GM23338 (cell line): ENCODE results near the gene ALAD.

Experiments used
- CREB1 ChIP-seq: fragments of 250-450 bp; sonication (Bioruptor Pico); IDR thresholded peaks from 2 replicates; pipeline ENCODE4 v1.5.0; 2020; ENCODE audit warnings: low read depth, mild to moderate bottlenecking, moderate library complexity
- ETS1 ChIP-seq: IDR thresholded peaks from 2 replicates; pipeline ENCODE4 v1.6.1; 2016; ENCODE audit warnings: antibody characterized with exemption
- EZH2 ChIP-seq: fragments of 200-600 bp; sonication (generic); IDR thresholded peaks from one replicate; pipeline ENCODE4 v1.8.0; 2017; ENCODE audit warnings: antibody characterized with exemption, mild to moderate bottlenecking, low read depth; ENCODE audit not compliant: unreplicated experiment
- EZH2phosphoT487 ChIP-seq: fragments of 200-600 bp; sonication (generic); IDR thresholded peaks from one replicate; pipeline ENCODE4 v1.8.1; 2018; ENCODE audit warnings: antibody characterized with exemption; ENCODE audit not compliant: unreplicated experiment
- JUNB ChIP-seq: IDR thresholded peaks from one replicate; pipeline ENCODE4 v1.6.1; 2016; ENCODE audit warnings: antibody characterized with exemption; ENCODE audit not compliant: unreplicated experiment
- NANOG ChIP-seq: IDR thresholded peaks from 2 replicates; pipeline ENCODE4 v1.6.1; 2016; ENCODE audit warnings: antibody characterized with exemption, borderline replicate concordance
- POLR2AphosphoS5 ChIP-seq: IDR thresholded peaks from 2 replicates; pipeline ENCODE4 v1.6.1; 2016; ENCODE audit warnings: antibody characterized with exemption, low read depth
- STAT1 ChIP-seq: IDR thresholded peaks from one replicate; pipeline ENCODE4 v1.6.1; 2016; ENCODE audit warnings: antibody characterized with exemption; ENCODE audit not compliant: unreplicated experiment
- ZNF114 ChIP-seq: fragments of 250-450 bp; sonication (Bioruptor Pico); IDR thresholded peaks from 2 replicates; pipeline ENCODE4 v1.5.0; 2020; ENCODE audit warnings: mild to moderate bottlenecking, moderate library complexity
- ZNF331 ChIP-seq: fragments of 250-450 bp; sonication (Bioruptor Pico); IDR thresholded peaks from 2 replicates; pipeline ENCODE4 v1.5.0; 2020; ENCODE audit warnings: low read depth, mild to moderate bottlenecking, moderate library complexity
- TF ChIP-seq, protein P1 (sequence below), 2 experiments: fragments of 200-600 bp in 1 of 2; sonication (generic) in 1 of 2; conservative IDR thresholded peaks; 2 replicates each; pipeline versions ENCODE4 v1.5.1 to v1.6.1; 2016 to 2017; ENCODE audit warnings: antibody characterized with exemption in 2 of 2, low read depth in 2 of 2, mild to moderate bottlenecking in 2 of 2, moderate library complexity in 1 of 2
- TF ChIP-seq, protein P2 (sequence below): IDR thresholded peaks from one replicate; pipeline ENCODE4 v1.6.1; 2018; ENCODE audit warnings: antibody characterized with exemption; ENCODE audit not compliant: unreplicated experiment
- TF ChIP-seq, protein P3 (sequence below): fragments of 250-450 bp; sonication (Bioruptor Pico); IDR thresholded peaks from 2 replicates; pipeline ENCODE4 v1.5.0; 2020; ENCODE audit warnings: mild to moderate bottlenecking, moderate library complexity

- TF ChIP-seq, protein P1, sequence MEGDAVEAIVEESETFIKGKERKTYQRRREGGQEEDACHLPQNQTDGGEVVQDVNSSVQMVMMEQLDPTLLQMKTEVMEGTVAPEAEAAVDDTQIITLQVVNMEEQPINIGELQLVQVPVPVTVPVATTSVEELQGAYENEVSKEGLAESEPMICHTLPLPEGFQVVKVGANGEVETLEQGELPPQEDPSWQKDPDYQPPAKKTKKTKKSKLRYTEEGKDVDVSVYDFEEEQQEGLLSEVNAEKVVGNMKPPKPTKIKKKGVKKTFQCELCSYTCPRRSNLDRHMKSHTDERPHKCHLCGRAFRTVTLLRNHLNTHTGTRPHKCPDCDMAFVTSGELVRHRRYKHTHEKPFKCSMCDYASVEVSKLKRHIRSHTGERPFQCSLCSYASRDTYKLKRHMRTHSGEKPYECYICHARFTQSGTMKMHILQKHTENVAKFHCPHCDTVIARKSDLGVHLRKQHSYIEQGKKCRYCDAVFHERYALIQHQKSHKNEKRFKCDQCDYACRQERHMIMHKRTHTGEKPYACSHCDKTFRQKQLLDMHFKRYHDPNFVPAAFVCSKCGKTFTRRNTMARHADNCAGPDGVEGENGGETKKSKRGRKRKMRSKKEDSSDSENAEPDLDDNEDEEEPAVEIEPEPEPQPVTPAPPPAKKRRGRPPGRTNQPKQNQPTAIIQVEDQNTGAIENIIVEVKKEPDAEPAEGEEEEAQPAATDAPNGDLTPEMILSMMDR (conservative IDR thresholded peaks at IDR 0.05; ENCODE audit: low read depth in 2 of 2): no peak
- TF ChIP-seq, protein P2, sequence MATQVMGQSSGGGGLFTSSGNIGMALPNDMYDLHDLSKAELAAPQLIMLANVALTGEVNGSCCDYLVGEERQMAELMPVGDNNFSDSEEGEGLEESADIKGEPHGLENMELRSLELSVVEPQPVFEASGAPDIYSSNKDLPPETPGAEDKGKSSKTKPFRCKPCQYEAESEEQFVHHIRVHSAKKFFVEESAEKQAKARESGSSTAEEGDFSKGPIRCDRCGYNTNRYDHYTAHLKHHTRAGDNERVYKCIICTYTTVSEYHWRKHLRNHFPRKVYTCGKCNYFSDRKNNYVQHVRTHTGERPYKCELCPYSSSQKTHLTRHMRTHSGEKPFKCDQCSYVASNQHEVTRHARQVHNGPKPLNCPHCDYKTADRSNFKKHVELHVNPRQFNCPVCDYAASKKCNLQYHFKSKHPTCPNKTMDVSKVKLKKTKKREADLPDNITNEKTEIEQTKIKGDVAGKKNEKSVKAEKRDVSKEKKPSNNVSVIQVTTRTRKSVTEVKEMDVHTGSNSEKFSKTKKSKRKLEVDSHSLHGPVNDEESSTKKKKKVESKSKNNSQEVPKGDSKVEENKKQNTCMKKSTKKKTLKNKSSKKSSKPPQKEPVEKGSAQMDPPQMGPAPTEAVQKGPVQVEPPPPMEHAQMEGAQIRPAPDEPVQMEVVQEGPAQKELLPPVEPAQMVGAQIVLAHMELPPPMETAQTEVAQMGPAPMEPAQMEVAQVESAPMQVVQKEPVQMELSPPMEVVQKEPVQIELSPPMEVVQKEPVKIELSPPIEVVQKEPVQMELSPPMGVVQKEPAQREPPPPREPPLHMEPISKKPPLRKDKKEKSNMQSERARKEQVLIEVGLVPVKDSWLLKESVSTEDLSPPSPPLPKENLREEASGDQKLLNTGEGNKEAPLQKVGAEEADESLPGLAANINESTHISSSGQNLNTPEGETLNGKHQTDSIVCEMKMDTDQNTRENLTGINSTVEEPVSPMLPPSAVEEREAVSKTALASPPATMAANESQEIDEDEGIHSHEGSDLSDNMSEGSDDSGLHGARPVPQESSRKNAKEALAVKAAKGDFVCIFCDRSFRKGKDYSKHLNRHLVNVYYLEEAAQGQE: no peak
- TF ChIP-seq EZH2: no peak
- TF ChIP-seq CREB1: no peak
- no peak for TF ChIP-seq POLR2AphosphoS5
- no peak for TF ChIP-seq ZNF114 (CRISPR knock-in tag)
- no peak for TF ChIP-seq EZH2phosphoT487
- TF ChIP-seq JUNB: no peak
- TF ChIP-seq, protein P3, sequence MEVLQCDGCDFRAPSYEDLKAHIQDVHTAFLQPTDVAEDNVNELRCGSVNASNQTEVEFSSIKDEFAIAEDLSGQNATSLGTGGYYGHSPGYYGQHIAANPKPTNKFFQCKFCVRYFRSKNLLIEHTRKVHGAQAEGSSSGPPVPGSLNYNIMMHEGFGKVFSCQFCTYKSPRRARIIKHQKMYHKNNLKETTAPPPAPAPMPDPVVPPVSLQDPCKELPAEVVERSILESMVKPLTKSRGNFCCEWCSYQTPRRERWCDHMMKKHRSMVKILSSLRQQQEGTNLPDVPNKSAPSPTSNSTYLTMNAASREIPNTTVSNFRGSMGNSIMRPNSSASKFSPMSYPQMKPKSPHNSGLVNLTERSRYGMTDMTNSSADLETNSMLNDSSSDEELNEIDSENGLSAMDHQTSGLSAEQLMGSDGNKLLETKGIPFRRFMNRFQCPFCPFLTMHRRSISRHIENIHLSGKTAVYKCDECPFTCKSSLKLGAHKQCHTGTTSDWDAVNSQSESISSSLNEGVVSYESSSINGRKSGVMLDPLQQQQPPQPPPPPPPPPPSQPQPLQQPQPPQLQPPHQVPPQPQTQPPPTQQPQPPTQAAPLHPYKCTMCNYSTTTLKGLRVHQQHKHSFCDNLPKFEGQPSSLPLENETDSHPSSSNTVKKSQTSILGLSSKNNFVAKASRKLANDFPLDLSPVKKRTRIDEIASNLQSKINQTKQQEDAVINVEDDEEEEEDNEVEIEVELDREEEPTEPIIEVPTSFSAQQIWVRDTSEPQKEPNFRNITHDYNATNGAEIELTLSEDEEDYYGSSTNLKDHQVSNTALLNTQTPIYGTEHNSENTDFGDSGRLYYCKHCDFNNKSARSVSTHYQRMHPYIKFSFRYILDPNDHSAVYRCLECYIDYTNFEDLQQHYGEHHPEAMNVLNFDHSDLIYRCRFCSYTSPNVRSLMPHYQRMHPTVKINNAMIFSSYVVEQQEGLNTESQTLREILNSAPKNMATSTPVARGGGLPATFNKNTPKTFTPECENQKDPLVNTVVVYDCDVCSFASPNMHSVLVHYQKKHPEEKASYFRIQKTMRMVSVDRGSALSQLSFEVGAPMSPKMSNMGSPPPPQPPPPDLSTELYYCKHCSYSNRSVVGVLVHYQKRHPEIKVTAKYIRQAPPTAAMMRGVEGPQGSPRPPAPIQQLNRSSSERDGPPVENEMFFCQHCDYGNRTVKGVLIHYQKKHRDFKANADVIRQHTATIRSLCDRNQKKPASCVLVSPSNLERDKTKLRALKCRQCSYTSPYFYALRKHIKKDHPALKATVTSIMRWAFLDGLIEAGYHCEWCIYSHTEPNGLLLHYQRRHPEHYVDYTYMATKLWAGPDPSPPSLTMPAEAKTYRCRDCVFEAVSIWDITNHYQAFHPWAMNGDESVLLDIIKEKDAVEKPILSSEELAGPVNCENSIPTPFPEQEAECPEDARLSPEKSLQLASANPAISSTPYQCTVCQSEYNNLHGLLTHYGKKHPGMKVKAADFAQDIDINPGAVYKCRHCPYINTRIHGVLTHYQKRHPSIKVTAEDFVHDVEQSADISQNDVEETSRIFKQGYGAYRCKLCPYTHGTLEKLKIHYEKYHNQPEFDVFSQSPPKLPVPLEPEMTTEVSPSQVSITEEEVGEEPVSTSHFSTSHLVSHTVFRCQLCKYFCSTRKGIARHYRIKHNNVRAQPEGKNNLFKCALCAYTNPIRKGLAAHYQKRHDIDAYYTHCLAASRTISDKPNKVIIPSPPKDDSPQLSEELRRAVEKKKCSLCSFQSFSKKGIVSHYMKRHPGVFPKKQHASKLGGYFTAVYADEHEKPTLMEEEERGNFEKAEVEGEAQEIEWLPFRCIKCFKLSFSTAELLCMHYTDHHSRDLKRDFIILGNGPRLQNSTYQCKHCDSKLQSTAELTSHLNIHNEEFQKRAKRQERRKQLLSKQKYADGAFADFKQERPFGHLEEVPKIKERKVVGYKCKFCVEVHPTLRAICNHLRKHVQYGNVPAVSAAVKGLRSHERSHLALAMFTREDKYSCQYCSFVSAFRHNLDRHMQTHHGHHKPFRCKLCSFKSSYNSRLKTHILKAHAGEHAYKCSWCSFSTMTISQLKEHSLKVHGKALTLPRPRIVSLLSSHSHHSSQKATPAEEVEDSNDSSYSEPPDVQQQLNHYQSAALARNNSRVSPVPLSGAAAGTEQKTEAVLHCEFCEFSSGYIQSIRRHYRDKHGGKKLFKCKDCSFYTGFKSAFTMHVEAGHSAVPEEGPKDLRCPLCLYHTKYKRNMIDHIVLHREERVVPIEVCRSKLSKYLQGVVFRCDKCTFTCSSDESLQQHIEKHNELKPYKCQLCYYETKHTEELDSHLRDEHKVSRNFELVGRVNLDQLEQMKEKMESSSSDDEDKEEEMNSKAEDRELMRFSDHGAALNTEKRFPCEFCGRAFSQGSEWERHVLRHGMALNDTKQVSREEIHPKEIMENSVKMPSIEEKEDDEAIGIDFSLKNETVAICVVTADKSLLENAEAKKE (CRISPR knock-in tag): no peak
- no peak for TF ChIP-seq NANOG
- no peak for TF ChIP-seq ZNF331
- TF ChIP-seq ETS1: no peak
- TF ChIP-seq STAT1: no peak
These were observed 43.7 kb upstream of the ALAD start for GRCh38 chr9:113444736-113445135.
